ENCODE measurements around the gene SYT6.

The SYT6 gene

GRCh38 chr1:114145504-114146151 lies 8.0 kb downstream of the SYT6 start:
- no peak overlapping the region for H3K4me3 ChIP-seq (ENCODE audit: low read depth, low read length)
- DNase-seq (ENCODE audit: low read depth) = no peak
- TF ChIP-seq, protein P1, sequence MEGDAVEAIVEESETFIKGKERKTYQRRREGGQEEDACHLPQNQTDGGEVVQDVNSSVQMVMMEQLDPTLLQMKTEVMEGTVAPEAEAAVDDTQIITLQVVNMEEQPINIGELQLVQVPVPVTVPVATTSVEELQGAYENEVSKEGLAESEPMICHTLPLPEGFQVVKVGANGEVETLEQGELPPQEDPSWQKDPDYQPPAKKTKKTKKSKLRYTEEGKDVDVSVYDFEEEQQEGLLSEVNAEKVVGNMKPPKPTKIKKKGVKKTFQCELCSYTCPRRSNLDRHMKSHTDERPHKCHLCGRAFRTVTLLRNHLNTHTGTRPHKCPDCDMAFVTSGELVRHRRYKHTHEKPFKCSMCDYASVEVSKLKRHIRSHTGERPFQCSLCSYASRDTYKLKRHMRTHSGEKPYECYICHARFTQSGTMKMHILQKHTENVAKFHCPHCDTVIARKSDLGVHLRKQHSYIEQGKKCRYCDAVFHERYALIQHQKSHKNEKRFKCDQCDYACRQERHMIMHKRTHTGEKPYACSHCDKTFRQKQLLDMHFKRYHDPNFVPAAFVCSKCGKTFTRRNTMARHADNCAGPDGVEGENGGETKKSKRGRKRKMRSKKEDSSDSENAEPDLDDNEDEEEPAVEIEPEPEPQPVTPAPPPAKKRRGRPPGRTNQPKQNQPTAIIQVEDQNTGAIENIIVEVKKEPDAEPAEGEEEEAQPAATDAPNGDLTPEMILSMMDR (conservative IDR thresholded peaks at IDR 0.05; ENCODE audit: low read depth, low read length) = no peak

DNA sequence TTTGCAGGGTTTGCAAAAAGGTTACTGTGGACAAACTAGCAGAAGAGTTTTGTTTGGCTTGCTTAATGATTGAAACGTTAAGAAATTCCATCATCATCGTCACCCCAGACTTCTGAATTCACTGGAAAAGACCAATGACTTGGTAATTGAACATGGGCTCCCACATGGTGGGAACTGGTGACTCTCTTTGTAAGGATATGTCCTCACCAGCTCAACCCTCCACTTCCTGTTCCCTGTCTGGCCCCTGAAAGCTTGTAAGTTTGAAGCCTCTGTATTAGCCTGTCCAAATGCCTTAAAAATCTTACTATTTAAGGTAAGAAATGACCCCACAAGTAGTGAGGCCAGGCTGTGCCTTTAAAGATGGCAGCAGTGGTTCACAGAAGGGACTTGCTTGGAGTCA lies 9.7 kb downstream of the SYT6 start:
- TF ChIP-seq, protein P1 (conservative IDR thresholded peaks at IDR 0.05; ENCODE audit: low read depth, low read length) = no peak
- H3K4me3 ChIP-seq (ENCODE audit: low read depth, low read length) = no peak overlapping the region
- DNase-seq (ENCODE audit: low read depth) = no peak

GRCh38 chr1:114139540-114139939 lies 14.1 kb downstream of the SYT6 start:
- TF ChIP-seq, protein P1 (conservative IDR thresholded peaks at IDR 0.05; ENCODE audit: low read depth, low read length) = no peak
- H3K4me3 ChIP-seq (ENCODE audit: low read depth, low read length) = no peak overlapping the region
- no peak for DNase-seq (ENCODE audit: low read depth)

DNA sequence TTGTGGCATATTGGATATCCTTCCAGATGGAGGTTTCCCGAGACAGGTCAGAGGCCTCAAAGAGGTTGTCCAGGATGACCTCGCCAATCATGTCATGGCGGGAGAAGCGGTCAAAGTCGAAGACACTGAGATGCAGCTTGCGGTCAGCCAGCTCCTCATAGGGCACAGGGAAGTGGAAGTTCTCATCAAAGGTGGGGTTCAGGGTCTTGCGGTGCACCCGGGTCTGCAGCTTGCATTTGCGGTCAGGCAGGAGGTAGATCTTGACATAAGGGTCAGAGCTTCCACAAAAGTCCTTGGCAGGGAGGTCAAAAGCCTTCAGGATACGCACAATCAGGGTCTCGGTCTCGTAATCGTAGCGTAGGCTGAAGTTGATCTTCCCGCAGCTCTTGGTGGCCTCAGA lies 16.2 kb downstream of the SYT6 start:
- DNase-seq (ENCODE audit: low read depth) = no peak
- TF ChIP-seq, protein P1 (conservative IDR thresholded peaks at IDR 0.05; ENCODE audit: low read depth, low read length) = no peak
- no peak overlapping the region for H3K4me3 ChIP-seq (ENCODE audit: low read depth, low read length)

- TF ChIP-seq, protein P1 (conservative IDR thresholded peaks at IDR 0.05; ENCODE audit: low read depth, low read length) = no peak
- no peak overlapping the region for H3K4me3 ChIP-seq (ENCODE audit: low read depth, low read length)
- DNase-seq (ENCODE audit: low read depth) = no peak
These were observed 17.9 kb downstream of the SYT6 start for GRCh38 chr1:114135786-114136185.

GRCh38 chr1:114134518-114134917 lies 19.2 kb downstream of the SYT6 start:
- DNase-seq (ENCODE audit: low read depth) = no peak
- no peak overlapping the region for H3K4me3 ChIP-seq (ENCODE audit: low read depth, low read length)
- TF ChIP-seq, protein P1 (conservative IDR thresholded peaks at IDR 0.05; ENCODE audit: low read depth, low read length) = no peak

DNA sequence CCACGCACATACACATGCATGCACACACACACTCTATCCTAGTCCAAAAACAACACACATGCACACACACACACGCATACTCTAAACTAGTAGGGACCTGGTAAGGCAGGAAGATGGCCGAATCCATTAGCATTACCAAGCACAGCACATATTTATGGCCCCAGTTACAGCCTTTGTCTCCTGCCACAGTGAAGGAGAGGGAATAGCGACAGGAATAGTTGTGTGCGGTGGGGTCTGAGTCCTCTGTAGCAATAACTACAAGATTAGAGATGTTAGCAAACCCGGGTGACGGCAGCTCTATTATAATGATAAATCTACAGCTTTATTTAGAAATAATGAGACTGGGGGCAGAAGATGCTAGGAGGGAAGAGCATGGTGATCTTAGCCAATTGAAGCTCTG lies 20.5 kb downstream of the SYT6 start:
- no peak overlapping the region for H3K4me3 ChIP-seq (ENCODE audit: low read depth, low read length)
- DNase-seq (ENCODE audit: low read depth) = no peak
- TF ChIP-seq, protein P1 (conservative IDR thresholded peaks at IDR 0.05; ENCODE audit: low read depth, low read length) = no peak
